ENCODE data around the gene KRT72.

- TF ChIP-seq CTCF (IDR thresholded peaks at IDR 0.05 in 4 of 5, conservative IDR thresholded peaks at IDR 0.05 in 1 of 5) (no peak), POLR2A (IDR thresholded peaks at IDR 0.05) (no peak)
Measured at GRCh38 chr12:52611080-52611468, 9.8 kb upstream of the KRT72 start.
